Testis (tissue), 2 donors: Measurements from ENCODE around the gene TRPM4.

Source experiments
- CTCF ChIP-seq, 3 experiments: fragments of 450-650 bp in 2 of 3; fragments of 200-600 bp in 1 of 3; sonication (generic) in 1 of 3; IDR thresholded peaks; one replicate each; pipeline ENCODE4 v1.5.1; 2016 to 2019; ENCODE audit warnings: antibody characterized with exemption in 3 of 3, mild to moderate bottlenecking in 2 of 3, moderate library complexity in 1 of 3
- POLR2A ChIP-seq: fragments of 450-650 bp; IDR thresholded peaks from one replicate; pipeline ENCODE4 v1.6.1; 2017; ENCODE audit warnings: antibody characterized with exemption, mild to moderate bottlenecking, moderate library complexity

GRCh38 chr19:49212016-49212701 lies 54.6 kb downstream of the TRPM4 start:
- TF ChIP-seq CTCF (IDR thresholded peaks at IDR 0.05) (no peak), POLR2A (no peak)
